Ramos (cell line): Measurements from ENCODE around the gene TRIM65.

Experiments
- in situ Hi-C: fragments of 300-500 bp; cut with MboI; formaldehyde crosslinking; loops from one replicate; pipeline ENCODE4 v1.14.3; 2022; ENCODE audit warnings: low sequenced_read_pairs; ENCODE audit not compliant: unreplicated experiment

TRIM65 gene

GRCh38 chr17:75919611-75920010 lies 22.9 kb upstream of the TRIM65 start:
- in situ Hi-C loops: no loop called here

DNA sequence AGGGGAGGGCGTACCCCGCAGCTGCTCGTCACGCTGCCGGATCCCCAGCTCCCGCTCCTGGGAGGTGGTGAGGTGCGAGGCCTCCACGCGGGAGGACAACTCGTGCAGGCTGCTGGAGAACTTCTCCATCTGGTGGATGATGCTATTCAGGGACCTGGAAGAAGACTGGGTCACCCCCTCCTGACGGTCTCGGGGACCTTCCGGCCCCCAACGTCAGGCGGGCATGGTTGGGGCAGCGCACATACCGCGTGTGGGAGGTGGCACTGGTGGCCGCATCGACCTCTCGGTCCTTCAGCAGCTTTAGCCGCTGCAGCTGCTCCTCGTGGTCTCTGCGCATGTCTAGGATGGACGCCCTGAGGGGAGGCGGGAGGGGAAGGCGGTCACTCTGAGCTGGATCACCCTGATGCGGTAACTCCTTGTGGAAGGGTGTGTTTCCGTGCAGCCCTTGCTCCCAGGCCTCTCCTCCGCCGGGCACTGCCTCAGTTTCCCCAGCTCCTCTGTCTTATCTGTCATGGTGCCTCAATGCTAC lies 21.2 kb upstream of the TRIM65 start:
- in situ Hi-C loops: no loop called here

DNA sequence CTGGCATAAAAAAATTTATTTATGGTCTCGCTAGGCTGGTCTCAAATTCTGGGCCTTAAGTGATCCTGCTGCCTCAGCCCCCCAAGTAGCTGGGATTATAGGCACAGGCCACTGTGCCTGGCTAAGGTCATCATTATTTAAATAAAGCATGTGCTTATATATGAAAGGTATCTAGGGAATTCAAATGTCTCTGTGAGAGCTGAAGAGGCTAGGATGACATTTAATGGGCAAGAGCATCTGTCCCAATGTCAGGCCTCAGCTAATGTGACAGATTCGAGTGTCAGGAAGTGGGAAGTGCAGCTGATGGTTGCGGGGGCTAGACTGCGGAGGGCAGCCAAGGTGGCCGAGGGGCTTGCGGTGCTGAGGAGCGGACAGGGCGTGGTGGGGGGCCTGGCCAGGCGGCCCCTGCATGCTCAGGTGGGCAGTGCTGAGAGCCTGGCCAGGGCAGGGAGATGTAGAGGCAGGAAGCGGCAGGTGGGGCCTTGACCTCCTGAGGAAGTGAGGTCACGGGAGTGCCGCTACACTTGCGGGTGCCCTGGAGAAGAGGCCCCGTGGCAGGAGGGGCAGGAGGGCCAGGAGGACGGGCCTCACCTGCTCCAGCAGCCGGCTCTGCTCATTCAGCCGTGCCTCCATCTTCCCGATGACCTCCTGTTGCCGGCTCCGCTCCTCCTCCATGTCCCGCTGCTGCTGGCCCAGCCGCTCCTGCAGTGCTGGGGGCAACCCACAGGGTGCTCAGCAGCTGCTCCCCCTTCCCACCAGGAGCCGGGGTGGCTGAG lies 20.6 kb upstream of the TRIM65 start:
- in situ Hi-C loops: no loop called here

DNA sequence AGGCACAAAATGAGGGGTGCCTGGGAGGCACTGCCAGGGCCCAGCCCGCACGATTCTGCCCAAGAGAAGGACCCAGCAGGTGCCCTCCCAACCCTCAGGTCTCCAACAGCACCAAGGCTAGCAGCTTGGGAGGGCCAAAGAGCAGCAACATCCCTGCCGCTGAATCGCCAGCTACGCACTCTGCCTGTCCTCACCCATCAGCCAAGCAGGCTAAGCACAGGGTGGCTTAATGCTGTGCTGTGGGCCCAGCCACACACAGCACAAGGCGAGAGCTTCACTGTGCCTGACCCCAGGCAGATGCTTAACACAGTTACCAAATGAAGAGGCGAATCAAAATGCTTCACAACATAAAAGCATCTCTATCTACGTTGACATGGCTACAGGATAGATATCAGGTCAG lies 18.5 kb upstream of the TRIM65 start:
- in situ Hi-C loops: no loop called here

- in situ Hi-C loops: no loop called here
Measured at GRCh38 chr17:75914643-75915267, 18.0 kb upstream of the TRIM65 start.

- in situ Hi-C loops: no loop called here
Measured at GRCh38 chr17:75913537-75914210, 16.9 kb upstream of the TRIM65 start.

DNA sequence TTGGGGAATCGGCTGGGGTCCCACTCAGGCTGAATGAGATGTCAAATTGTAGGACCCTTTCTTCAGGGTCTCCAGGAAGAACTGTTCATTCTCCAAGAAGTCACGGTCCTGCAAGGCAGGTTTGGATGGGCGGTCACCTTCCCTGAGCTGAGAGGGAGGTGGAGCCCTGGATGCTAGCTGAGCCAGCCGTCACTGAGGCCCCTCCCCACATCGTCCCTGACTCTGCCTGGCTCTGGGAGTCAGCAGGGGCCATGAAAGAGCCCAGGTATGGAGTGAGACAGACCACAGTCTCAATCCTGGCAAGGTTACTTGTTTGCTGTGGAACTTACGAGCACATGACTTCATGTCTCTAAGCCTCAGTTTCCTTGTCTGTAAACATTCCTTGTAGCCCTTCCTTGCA lies 13.9 kb upstream of the TRIM65 start:
- in situ Hi-C loops: no loop called here

- in situ Hi-C loops: loop anchor here (5.0 kb wide), 1 partner anchor 97 kb away; no protein-coding TSS in a partner anchor
Measured at GRCh38 chr17:75909812-75910274, 13.1 kb upstream of the TRIM65 start.

DNA sequence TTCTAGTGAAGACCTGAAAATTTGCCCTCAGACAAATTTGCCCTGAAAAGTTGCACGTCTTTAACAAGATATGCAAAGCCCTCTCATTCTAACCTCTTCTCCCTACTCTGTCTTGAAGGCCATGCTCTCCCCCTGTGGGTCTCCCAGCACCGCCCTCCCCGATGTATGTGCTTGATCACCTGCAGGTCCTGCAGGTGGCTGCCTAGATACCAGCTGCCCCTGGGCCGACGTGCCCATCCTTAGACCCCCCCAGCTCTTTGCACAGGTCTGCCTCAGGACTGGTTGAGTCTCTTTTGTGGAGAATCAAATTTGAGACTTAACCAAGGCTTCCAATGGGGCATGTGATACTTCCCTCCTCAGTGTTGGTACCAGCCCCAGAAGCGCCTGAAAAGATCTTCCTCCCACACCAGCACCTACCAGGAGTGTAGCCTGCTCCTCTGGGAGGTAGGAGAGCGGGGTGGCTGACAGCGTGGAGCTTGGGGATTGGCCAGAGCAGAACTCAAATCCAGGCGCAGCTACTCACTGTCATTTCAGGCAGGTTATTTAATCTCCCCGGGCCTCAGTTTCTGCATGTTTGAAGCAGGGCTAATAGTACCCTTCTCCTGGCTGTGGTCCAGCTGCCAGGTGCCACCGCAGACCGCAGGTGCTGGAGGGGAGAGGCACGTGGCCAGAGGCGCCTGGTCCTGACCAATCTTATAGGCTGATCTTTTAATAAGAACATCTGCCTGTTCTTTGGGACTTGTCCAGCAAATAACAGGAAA lies 12.5 kb upstream of the TRIM65 start:
- in situ Hi-C loops: loop anchor here (5.0 kb wide), 1 partner anchor 98 kb away; no protein-coding TSS in a partner anchor

GRCh38 chr17:75908201-75908600 lies 11.4 kb upstream of the TRIM65 start:
- in situ Hi-C loops: loop anchor here (5.0 kb wide), 1 partner anchor 99 kb away; no protein-coding TSS in a partner anchor

DNA sequence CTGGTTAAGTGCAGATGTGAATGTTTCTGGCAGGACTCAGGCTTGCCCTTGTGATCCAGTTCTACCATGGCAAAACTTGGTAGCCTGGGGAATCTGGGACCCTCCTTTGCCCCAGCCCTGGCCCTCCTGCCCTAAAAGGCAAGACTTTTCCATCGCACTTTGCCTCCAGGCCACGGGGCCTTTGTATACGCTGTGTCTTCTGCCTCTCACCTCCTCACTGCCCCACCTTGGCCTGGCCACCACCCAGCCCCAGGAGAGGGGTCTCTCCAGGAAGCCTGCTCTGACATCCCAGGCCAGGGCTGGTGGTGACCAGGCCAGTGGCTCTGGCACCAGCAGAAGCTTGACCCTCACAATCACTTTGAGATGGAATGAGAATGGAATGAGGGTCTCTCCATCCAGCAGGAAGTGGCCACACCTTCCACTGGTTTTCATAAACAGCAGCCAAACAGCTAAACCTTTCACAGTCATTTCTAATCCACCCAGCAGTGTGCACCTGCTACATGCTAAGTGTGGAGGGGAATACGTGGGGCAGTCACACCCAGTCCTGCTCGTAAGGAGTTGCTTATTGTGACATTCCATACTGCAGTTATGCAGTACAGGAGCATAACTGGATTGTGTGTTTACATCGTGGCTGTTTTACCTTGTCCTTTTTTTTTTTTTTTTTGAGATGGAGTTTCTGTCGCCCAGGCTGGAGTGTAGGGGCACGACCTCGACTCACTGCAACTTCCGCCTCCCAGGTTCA lies 9.6 kb upstream of the TRIM65 start:
- in situ Hi-C loops: loop anchor here (5.0 kb wide), 1 partner anchor 101 kb away; no protein-coding TSS in a partner anchor

- in situ Hi-C loops: loop anchor here (5.0 kb wide), 1 partner anchor 102 kb away; no protein-coding TSS in a partner anchor
Measured at GRCh38 chr17:75904749-75905521, 8.2 kb upstream of the TRIM65 start, which contains the start of gene MRPL38. MRPL38 (minus strand) TSS chr17:75904884; CDS start chr17:75904875, 9 bp downstream.

- in situ Hi-C loops: no loop called here
Measured at GRCh38 chr17:75902406-75902805, 5.7 kb upstream of the TRIM65 start.

DNA sequence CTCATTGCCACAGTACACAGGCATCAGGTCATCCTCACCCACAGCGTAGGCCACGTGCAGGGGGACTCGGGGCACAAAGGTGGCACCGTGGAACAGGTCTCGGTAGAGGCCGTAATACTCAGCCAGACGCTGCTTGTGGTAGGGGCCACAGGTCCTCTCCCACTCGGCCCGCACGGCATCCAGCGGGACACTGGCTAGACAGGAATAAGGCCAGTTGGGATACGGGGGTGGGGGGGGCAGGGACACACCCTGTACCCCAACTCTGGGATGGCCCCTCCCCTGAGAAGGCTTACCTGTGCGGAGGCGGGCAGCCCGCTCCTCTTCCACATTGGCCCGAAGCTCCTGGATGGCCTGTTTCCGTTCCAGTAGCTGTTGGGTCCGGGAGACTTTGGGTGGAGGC lies 5.0 kb upstream of the TRIM65 start:
- in situ Hi-C loops: no loop called here

DNA sequence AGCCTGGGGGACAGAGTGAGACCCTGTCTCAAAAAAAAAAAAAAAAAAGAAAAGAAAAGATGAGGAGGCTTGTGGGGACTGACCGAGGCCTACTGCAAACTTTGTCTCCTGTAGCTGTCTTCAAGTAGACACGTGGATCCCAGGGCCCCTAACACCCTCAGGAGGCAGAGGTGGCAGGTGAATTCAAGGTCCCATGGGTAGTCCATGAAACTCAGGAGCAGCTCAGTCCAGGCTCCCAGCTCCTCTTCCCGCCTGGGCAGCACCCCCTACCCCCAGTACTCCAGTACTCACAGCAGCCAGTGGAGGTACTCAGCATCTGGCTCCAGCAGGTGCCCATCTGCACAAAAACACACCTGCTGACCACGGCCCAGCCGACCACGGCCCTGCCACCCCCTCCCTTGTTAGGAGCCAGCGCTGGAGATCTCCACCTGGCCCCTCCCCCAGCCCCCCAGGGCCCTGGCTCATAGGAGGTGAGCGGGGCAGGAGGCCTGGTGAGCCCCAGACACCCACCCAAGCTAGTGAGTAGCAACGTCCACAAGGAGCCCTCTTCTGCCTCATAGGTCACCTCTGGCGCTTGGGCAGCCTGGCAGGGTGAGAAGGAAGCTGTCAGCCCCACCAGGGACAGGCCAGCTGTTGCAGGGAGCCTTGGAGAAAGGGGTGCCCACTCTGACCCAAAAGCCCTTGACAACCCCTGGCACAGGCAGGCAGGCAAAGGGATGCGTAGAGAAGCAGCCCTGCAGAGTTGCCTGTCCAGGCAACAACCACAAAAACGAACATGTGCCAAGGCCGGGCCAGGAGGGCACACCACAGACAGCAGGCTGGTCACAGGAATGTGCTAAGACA lies 4.2 kb upstream of the TRIM65 start:
- in situ Hi-C loops: no loop called here

DNA sequence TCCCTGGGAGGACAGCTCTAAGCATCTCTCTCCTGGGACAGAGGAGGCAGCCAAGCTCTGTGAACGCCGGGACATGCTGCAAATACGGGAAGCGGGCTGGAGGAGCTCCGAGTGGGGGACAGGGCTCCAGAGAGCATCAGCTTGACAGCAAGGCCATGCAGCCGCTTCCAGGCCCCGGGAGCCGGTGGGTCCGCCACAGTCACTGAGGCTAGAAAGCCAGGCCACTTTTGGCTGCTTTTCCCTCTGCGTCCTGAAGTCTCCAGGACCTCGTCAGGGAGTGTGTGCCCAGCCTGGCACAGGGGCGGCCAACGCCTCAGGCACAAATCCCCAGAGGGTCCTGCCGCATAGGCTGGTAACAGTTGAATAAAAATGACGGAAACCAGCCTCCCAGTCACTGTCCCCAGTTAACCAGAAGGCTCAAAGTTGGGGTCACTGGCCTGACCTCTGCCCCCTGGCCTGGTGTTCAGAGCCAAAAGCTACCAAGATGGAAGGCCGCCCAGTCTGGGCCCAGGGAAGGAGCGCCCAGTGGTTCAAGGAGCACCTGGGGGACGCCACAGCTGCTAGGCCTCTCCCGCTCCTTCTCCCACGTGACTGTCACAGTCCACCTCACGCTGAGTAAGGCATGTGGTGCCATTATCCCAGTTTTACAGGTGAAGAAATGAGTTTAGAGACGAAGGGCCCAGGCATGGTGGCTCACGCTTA lies 3.2 kb upstream of the TRIM65 start:
- in situ Hi-C loops: no loop called here

DNA sequence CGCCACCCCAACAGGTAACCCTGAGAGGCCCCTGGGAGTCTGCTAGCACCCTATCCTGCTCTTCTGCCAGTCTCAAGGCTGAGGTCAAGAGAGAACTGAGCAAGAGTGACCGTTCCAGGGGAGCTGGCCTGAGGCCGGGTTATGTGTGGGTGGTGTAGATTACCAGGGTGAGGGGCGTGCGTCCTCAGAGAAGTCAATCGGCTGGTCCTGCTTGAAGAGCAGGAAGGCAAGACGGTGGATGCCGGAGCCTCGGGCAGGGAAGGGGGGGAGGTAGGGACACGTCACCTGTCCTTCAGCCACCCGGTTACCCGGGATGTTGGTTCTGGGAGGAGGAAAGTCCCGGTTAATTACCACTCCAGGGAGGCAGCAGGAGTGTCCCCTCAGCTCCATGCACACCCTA lies 2.6 kb upstream of the TRIM65 start:
- in situ Hi-C loops: no loop called here
